Measurements from ENCODE around the gene AVPI1. TPM values are rescaled to one million over a fixed set of nuclear protein-coding genes. Genes with fewer than 3 reads are reported as not detected.

AVPI1 gene
- total RNA-seq, 1 donor from 2014 or later = 6.7 TPM

GRCh38 chr10:97679594-97679993 is 7.4 kb downstream of the AVPI1 start:
- Histone ChIP-seq H3K27me3 (ENCODE audit: low read depth) (no peaks in the 10 kb centered on the region), H3K27ac (replicated peaks) (no peak overlapping the region), H3K9me3 (replicated peaks) (no peaks in the 10 kb centered on the region), H3K4me1 (peaks cover 26% of the 10 kb centered on the region), H3K4me3 (no peak overlapping the region), H3K36me3 (peaks cover 40% of the 10 kb centered on the region)
- DNase-seq = no peak
- intact Hi-C loops (cut with micrococcal nuclease) = no loop called here
- TF ChIP-seq CTCF (IDR thresholded peaks at IDR 0.05; ENCODE audit: borderline replicate concordance) = no peak

GRCh38 chr10:97676770-97677581 is 10.1 kb downstream of the AVPI1 start:
- DNase-seq = no peak
- H3K27ac ChIP-seq (replicated peaks) = no peak overlapping the region
- H3K4me1 ChIP-seq = peaks cover 11% of the 10 kb centered on the region
- TF ChIP-seq CTCF (IDR thresholded peaks at IDR 0.05; ENCODE audit: borderline replicate concordance) = peak; percentile 92
- no peaks in the 10 kb centered on the region for H3K27me3 ChIP-seq (ENCODE audit: low read depth)
- H3K9me3 ChIP-seq (replicated peaks) = no peaks in the 10 kb centered on the region
- no peak overlapping the region for H3K4me3 ChIP-seq
- intact Hi-C loops (cut with micrococcal nuclease) = no loop called here
- H3K36me3 ChIP-seq = peaks cover 59% of the 10 kb centered on the region

GRCh38 chr10:97675222-97675621 is 11.8 kb downstream of the AVPI1 start:
- no peak for TF ChIP-seq CTCF (IDR thresholded peaks at IDR 0.05; ENCODE audit: borderline replicate concordance)
- no peak for DNase-seq
- no peaks in the 10 kb centered on the region for H3K9me3 ChIP-seq (replicated peaks)
- no peak overlapping the region for H3K4me3 ChIP-seq
- intact Hi-C loops (cut with micrococcal nuclease) = no loop called here
- no peak overlapping the region for H3K27ac ChIP-seq (replicated peaks)
- no peaks in the 10 kb centered on the region for H3K27me3 ChIP-seq (ENCODE audit: low read depth)
- peaks cover 60% of the 10 kb centered on the region for H3K36me3 ChIP-seq
- peaks cover 10% of the 10 kb centered on the region for H3K4me1 ChIP-seq

- H3K4me3 ChIP-seq = no peak overlapping the region
- no peaks in the 10 kb centered on the region for H3K9me3 ChIP-seq (replicated peaks)
- intact Hi-C loops (cut with micrococcal nuclease) = no loop called here
- peaks cover 10% of the 10 kb centered on the region for H3K4me1 ChIP-seq
- H3K27me3 ChIP-seq (ENCODE audit: low read depth) = no peaks in the 10 kb centered on the region
- no peak for DNase-seq
- peak overlapping the region; percentile 48 for H3K27ac ChIP-seq (replicated peaks)
- no peak for TF ChIP-seq CTCF (IDR thresholded peaks at IDR 0.05; ENCODE audit: borderline replicate concordance)
- H3K36me3 ChIP-seq = peaks cover 68% of the 10 kb centered on the region
Measured at GRCh38 chr10:97673736-97674525, 13.1 kb downstream of the AVPI1 start.

- peaks cover 8% of the 10 kb centered on the region for H3K4me1 ChIP-seq
- intact Hi-C loops (cut with micrococcal nuclease) = no loop called here
- H3K27me3 ChIP-seq (ENCODE audit: low read depth) = no peaks in the 10 kb centered on the region
- H3K9me3 ChIP-seq (replicated peaks) = no peaks in the 10 kb centered on the region
- no peak overlapping the region for H3K4me3 ChIP-seq
- no peak for TF ChIP-seq CTCF (IDR thresholded peaks at IDR 0.05; ENCODE audit: borderline replicate concordance)
- no peak overlapping the region for H3K27ac ChIP-seq (replicated peaks)
- no peak for DNase-seq
- peaks cover 67% of the 10 kb centered on the region for H3K36me3 ChIP-seq
Measured at GRCh38 chr10:97669571-97669970, 17.5 kb downstream of the AVPI1 start.

All from left ventricle myocardium inferior (tissue), 1 donor.